Fibroblast of villous mesenchyme (primary cell): Measurements from ENCODE around the gene ZNF330. TPM values are rescaled to one million over a fixed set of nuclear protein-coding genes. Genes with fewer than 3 reads are reported as not detected.
"Not testable (repeated sequence)": the region's sequence is repeated elsewhere in the genome, so short reads cannot be mapped to it uniquely, and the experiment has no call there.

Experiments
- DNase-seq: peaks from one replicate; pipeline ENCODE4 v3.0.0-alpha.2; 2010; ENCODE audit warnings: low read depth
- H3K4me3 ChIP-seq: 2 replicates; pipeline ENCODE4 v1.5.1; 2011; ENCODE audit warnings: low read depth, mild to moderate bottlenecking, low read length
- total RNA-seq: library from RNA; depleted of rRNA; stranded (reverse); fragments of >200 nt; gene quantifications from 2 replicates; pipeline ENCODE4 v1.2.3, GENCODE V29; 2012
- TF ChIP-seq, protein P1 (sequence below): IDR thresholded peaks from 2 replicates; pipeline ENCODE4 v1.5.1; 2012; ENCODE audit warnings: low read depth, mild to moderate bottlenecking, low read length; ENCODE audit not compliant: insufficient read depth

ZNF330 gene
- total RNA-seq, 1 donor = 24.6 TPM

DNA sequence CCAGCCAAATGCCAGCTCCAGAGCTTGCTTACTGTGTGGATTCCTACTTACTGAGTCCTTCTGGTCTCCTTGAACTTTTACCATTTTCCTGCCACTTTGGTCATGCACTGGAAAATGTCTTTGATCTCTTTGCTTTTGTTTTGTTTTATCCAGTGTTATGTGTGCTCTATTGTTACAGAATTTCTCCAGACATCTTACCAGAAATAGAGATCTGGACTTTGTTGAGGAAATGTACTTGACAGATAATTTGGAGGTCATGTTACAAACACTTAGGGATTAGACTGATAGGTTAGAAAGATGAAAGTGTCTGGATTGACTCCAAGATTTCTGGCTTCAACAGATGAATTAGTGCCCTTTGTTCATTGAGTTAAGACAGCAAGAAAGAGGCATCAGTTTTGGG, 5.7 kb upstream of the ZNF330 start:
- TF ChIP-seq, protein P1, sequence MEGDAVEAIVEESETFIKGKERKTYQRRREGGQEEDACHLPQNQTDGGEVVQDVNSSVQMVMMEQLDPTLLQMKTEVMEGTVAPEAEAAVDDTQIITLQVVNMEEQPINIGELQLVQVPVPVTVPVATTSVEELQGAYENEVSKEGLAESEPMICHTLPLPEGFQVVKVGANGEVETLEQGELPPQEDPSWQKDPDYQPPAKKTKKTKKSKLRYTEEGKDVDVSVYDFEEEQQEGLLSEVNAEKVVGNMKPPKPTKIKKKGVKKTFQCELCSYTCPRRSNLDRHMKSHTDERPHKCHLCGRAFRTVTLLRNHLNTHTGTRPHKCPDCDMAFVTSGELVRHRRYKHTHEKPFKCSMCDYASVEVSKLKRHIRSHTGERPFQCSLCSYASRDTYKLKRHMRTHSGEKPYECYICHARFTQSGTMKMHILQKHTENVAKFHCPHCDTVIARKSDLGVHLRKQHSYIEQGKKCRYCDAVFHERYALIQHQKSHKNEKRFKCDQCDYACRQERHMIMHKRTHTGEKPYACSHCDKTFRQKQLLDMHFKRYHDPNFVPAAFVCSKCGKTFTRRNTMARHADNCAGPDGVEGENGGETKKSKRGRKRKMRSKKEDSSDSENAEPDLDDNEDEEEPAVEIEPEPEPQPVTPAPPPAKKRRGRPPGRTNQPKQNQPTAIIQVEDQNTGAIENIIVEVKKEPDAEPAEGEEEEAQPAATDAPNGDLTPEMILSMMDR = no peak
- H3K4me3 ChIP-seq = no peak overlapping the region
- no peak for DNase-seq

DNA sequence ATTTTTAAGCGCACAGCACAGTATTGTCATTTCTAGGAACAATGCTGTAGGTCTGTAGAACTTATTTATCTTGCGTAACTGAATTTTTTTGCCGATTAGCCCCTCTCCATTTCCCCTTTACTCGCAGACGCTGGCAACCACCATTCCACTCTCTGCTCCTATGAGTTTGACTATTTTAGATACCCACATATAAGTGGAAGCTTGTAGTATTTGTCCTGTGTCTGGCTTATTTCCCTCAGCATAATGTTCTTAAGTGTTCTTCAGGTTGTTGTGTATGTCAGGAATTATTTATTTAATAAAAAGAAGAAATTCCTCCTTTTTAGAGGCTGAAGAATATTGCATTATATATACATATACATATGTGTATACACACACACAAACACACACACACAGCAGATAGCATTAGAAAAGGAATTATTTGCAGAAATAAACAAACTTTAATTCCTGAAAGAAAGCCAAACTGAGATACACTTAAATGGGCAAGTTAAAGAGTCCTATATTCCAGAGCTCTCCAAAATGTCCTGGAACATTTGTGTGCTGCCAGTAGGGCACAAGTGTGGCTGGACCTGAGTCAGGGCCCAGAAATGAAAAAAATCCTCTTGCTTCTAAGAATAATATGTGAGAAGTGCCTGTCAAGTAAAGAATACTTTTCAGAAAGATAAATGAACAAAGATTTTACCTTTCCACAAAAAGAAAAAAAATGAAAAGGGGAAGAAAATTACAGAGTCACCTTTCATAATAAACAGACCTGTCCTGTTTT, 4.5 kb upstream of the ZNF330 start:
- H3K4me3 ChIP-seq = no peak overlapping the region
- DNase-seq = no peak
- TF ChIP-seq, protein P1 = no peak

DNA sequence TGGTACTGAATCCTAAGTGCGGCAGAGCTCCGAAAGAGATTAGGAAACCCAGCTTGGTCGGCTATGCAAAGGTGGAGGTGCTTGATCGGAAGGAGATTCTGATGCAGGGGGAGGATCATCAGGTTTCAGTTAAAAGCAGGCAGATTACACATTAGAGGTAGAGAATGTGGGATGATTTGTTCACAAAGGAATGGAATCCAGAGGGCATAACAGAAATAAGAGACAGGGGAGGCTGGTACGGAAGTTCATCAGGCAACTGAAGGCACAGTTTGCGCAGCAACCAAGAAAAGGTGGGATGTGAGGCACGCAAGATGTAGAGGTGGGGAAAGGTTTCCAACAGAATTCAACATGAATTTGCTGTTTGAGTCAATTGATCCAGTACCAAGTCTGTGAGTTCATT, 424 bp upstream of the ZNF330 start:
- H3K4me3 ChIP-seq = peak overlapping the region; percentile 92
- TF ChIP-seq, protein P1 = no peak
- no peak for DNase-seq

DNA sequence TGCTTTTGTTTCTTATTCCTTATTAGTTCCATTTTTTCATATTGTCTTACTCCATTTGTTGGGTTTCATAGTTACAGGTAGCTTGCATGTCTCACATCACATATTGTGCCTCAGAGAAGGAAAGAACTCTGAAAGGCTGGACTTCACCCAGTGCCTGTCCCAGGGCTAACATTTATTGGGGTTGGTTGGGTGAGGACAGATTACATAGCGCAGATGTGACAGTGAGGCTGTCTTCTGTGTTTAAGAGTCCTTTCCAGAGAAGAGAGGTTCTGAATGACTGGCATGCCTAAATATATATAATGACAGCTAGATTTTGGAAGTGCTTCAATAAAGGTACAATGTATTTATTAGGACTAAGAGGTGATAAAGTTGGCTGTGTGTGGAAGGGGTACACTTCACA, 2.7 kb downstream of the ZNF330 start:
- TF ChIP-seq, protein P1 = no peak
- DNase-seq = no peak
- H3K4me3 ChIP-seq = no peak overlapping the region

DNA sequence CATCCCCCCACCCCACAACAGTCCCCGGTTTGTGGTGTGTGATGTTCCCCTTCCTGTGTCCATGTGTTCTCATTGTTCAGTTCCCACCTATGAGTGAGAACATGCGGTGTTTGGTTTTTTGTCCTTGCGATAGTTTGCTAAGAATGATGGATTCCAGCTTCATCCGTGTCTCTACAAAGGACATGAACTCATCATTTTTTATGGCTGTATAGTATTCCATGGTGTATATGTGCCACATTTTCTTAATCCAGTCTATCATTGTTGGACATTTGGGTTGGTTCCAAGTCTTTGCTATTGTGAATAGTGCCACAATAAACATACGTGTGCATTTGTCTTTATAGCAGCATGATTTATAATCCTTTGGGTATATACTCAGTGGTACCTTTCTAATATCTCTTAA, 6.6 kb downstream of the ZNF330 start:
- H3K4me3 ChIP-seq, DNase-seq: not testable (repeated sequence)

DNA sequence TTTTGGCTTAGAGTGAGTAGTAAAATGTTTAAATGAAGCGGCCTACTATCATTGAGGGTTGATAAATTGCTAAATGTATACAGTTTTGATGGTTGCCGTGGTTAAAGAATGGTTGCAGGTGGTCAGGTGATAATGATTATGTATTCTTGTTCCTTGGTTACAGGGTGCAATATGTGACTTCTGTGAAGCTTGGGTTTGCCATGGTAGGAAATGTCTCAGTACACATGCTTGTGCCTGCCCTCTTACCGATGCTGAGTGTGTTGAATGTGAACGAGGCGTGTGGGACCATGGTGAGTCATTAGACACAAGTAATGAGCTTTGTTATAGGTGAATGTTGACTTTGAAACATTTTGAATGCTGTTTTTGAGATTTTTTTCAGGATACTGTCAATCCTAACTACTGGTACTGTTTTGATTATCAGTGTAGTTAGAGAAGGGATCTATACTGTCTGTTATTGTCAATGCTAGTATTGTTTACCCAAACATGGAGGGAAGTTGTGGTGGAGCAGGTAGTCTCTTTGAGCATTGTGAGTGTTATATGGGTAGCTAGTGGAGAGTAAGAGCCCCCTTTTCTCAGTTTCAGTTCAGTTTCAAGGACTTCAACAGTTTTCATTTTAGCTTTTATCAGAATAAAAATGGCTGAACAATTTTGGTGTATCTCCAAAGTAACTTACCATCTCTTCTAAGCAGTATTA, 8.9 kb downstream of the ZNF330 start:
- TF ChIP-seq, protein P1 = no peak
- no peak overlapping the region for H3K4me3 ChIP-seq

DNA sequence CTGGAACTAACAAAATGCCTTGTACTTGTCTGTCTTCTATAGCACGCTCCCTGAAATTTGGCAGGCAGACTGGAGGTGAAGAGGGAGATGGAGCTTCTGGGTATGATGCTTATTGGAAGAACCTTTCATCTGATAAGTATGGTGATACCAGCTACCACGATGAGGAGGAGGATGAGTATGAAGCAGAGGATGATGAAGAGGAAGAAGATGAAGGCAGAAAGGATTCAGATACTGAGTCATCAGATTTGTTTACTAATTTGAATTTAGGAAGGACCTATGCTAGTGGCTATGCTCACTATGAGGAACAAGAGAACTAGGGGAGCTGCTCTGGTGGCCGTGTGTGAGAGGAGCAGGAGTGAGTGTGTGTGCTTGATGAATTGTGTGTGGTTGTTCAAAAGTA, 13.0 kb downstream of the ZNF330 start:
- TF ChIP-seq, protein P1 = no peak
- H3K4me3 ChIP-seq = no peak overlapping the region
- no peak for DNase-seq

More for the DNA sequence above, 8.9 kb downstream of the ZNF330 start:
- no peak for DNase-seq
